ENCODE results near the gene PEX10.

PEX10 gene

GRCh38 chr1:2391041-2391930, 21.1 kb downstream of the PEX10 start, which contains the start of the genes MORN1 and RER1:
TSS of gene MORN1 (minus strand) at chr1:2391554. CDS start at chr1:2391533, 21 bp downstream.
TSS of gene RER1 (plus strand) at chr1:2391841. CDS start at chr1:2395791, 3,950 bp downstream.
- Histone ChIP-seq H2AFZ (ENCODE audit: low read depth, low read length) (peak within 1 kb of the TSS; percentile 80), H3K4me2 (ENCODE audit: insufficient read depth, low read length) (peak within 1 kb of the TSS; percentile 94), H3K79me2 (ENCODE audit: insufficient read depth, low read length) (peaks cover 54% of the 10 kb centered on the region), H3K9me3 (ENCODE audit: insufficient read depth, low read length, severe bottlenecking) (no peaks in the 10 kb centered on the region), H3K36me3 (ENCODE audit: insufficient read depth, low read length) (peaks cover 59% of the 10 kb centered on the region), H3K27ac (ENCODE audit: low read length) (peak within 1 kb of the TSS; percentile 76), H4K20me1 (ENCODE audit: insufficient read depth, low read length) (peaks cover 38% of the 10 kb centered on the region), H3K27me3 (ENCODE audit: insufficient read depth, low read length, poor library complexity) (no peaks in the 10 kb centered on the region), H3K4me1 (ENCODE audit: insufficient read depth, low read length) (peaks cover 34% of the 10 kb centered on the region), H3K4me3 (ENCODE audit: low read depth in 1 of 2, low read length in 2 of 2) (peak within 1 kb of the TSS; percentile 94 to 96), H3K9ac (ENCODE audit: low read depth, low read length) (peak within 1 kb of the TSS; percentile 68)
- ATAC-seq (ENCODE audit: insufficient read depth, low read depth) (peak; percentile 96), DNase-seq (peak; percentile 99)
- TF ChIP-seq EZH2 (IDR thresholded peaks at IDR 0.05; ENCODE audit: borderline replicate concordance, low read depth, low read length, severe bottlenecking): no peak
- no peak for TF ChIP-seq CTCF (IDR thresholded peaks at IDR 0.05; ENCODE audit: borderline replicate concordance, extremely low read depth, low read length, poor library complexity, severe bottlenecking)

- Histone ChIP-seq H3K36me3 (ENCODE audit: insufficient read depth, low read length) (peaks cover 43% of the 10 kb centered on the region), H3K27ac (ENCODE audit: low read length) (no peak overlapping the region), H3K27me3 (ENCODE audit: insufficient read depth, low read length, poor library complexity) (no peaks in the 10 kb centered on the region), H3K79me2 (ENCODE audit: insufficient read depth, low read length) (peaks cover 46% of the 10 kb centered on the region), H3K4me3 (ENCODE audit: low read depth in 1 of 2, low read length in 2 of 2) (peak overlapping the region in 1 of 2 experiments; percentile 96; a peak in 1 of 4 replicates), H2AFZ (ENCODE audit: low read depth, low read length) (no peak overlapping the region), H3K4me2 (ENCODE audit: insufficient read depth, low read length) (peak overlapping the region; percentile 89; the same call in 1 of the 2 replicates), H3K9me3 (ENCODE audit: insufficient read depth, low read length, severe bottlenecking) (no peaks in the 10 kb centered on the region), H3K4me1 (ENCODE audit: insufficient read depth, low read length) (peaks cover 34% of the 10 kb centered on the region), H4K20me1 (ENCODE audit: insufficient read depth, low read length) (peaks cover 30% of the 10 kb centered on the region), H3K9ac (ENCODE audit: low read depth, low read length) (peak overlapping the region; percentile 68; the same call in 1 of the 2 replicates)
- TF ChIP-seq CTCF (IDR thresholded peaks at IDR 0.05; ENCODE audit: borderline replicate concordance, extremely low read depth, low read length, poor library complexity, severe bottlenecking) (no peak), EZH2 (IDR thresholded peaks at IDR 0.05; ENCODE audit: borderline replicate concordance, low read depth, low read length, severe bottlenecking) (no peak)
- DNase-seq: no peak
- no peak for ATAC-seq (ENCODE audit: insufficient read depth, low read depth)
Measured at GRCh38 chr1:2389644-2390043, 22.7 kb downstream of the PEX10 start.

- Histone ChIP-seq H3K9ac (ENCODE audit: low read depth, low read length) (no peak overlapping the region), H3K79me2 (ENCODE audit: insufficient read depth, low read length) (peaks cover 32% of the 10 kb centered on the region), H3K36me3 (ENCODE audit: insufficient read depth, low read length) (peaks cover 29% of the 10 kb centered on the region), H2AFZ (ENCODE audit: low read depth, low read length) (no peak overlapping the region), H4K20me1 (ENCODE audit: insufficient read depth, low read length) (peaks cover 16% of the 10 kb centered on the region), H3K4me2 (ENCODE audit: insufficient read depth, low read length) (no peak overlapping the region), H3K4me1 (ENCODE audit: insufficient read depth, low read length) (peaks cover 25% of the 10 kb centered on the region), H3K27ac (ENCODE audit: low read length) (no peak overlapping the region), H3K4me3 (ENCODE audit: low read depth in 1 of 2, low read length in 2 of 2) (no peak overlapping the region), H3K27me3 (ENCODE audit: insufficient read depth, low read length, poor library complexity) (no peaks in the 10 kb centered on the region), H3K9me3 (ENCODE audit: insufficient read depth, low read length, severe bottlenecking) (no peaks in the 10 kb centered on the region)
- DNase-seq (no peak), ATAC-seq (ENCODE audit: insufficient read depth, low read depth) (no peak)
- TF ChIP-seq CTCF (IDR thresholded peaks at IDR 0.05; ENCODE audit: borderline replicate concordance, extremely low read depth, low read length, poor library complexity, severe bottlenecking): no peak
- TF ChIP-seq EZH2 (IDR thresholded peaks at IDR 0.05; ENCODE audit: borderline replicate concordance, low read depth, low read length, severe bottlenecking): no peak
Measured at GRCh38 chr1:2388004-2388913, 24.1 kb downstream of the PEX10 start.

Data from DND-41 (cell line).